HCT116 (cell line): ENCODE data around the gene SLC25A51.

Source experiments
- EZH2 ChIP-seq: fragments of 200-600 bp; sonication (generic); IDR thresholded peaks from 2 replicates; pipeline ENCODE4 v1.6.1; 2017; ENCODE audit warnings: antibody characterized with exemption, mixed run types
- TF ChIP-seq, protein P1 (sequence below), 3 experiments: fragments of 200-600 bp in 1 of 3; sonication (generic) in 1 of 3; IDR thresholded peaks in 2 of 3; conservative IDR thresholded peaks in 1 of 3; 2 replicates each; pipeline ENCODE4 v1.5.1; 2012 to 2017; ENCODE audit warnings: low read depth in 2 of 3, low read length in 2 of 3, antibody characterized with exemption in 1 of 3, borderline replicate concordance in 1 of 3, control low read depth in 1 of 3, mild to moderate bottlenecking in 1 of 3, mixed read lengths in 1 of 3, mixed run types in 1 of 3, moderate library complexity in 1 of 3; ENCODE audit not compliant: insufficient read depth in 1 of 3
- TF ChIP-seq, protein P2 (sequence below): IDR thresholded peaks from 2 replicates; pipeline ENCODE4 v1.6.1; 2012

DNA sequence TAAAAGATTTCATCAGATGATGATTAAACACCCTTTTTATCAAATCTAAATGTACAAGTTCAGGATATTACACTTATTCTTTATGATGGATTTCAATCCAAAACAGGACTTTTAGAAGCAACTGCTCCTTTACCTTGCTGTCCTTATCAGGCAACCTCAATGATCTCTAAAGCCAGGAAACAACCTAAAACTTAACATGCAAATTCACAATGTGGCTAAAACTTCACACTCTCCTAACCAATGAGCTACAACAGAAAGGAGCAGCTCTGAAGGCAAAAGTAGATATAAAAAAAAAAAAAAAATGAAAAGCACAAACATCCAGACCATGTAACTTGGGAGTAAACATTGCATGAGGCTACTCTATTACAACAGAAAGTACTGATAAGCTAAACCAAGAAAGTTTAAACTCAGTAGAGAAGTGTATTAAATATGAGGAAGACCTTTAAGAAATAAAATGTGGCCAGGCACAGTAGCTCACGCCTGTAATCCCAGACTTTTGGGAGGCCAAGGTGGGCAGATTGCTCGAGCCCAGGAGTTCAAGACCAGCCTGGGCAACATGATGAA lies 22.9 kb downstream of the SLC25A51 start:
- TF ChIP-seq, protein P1, sequence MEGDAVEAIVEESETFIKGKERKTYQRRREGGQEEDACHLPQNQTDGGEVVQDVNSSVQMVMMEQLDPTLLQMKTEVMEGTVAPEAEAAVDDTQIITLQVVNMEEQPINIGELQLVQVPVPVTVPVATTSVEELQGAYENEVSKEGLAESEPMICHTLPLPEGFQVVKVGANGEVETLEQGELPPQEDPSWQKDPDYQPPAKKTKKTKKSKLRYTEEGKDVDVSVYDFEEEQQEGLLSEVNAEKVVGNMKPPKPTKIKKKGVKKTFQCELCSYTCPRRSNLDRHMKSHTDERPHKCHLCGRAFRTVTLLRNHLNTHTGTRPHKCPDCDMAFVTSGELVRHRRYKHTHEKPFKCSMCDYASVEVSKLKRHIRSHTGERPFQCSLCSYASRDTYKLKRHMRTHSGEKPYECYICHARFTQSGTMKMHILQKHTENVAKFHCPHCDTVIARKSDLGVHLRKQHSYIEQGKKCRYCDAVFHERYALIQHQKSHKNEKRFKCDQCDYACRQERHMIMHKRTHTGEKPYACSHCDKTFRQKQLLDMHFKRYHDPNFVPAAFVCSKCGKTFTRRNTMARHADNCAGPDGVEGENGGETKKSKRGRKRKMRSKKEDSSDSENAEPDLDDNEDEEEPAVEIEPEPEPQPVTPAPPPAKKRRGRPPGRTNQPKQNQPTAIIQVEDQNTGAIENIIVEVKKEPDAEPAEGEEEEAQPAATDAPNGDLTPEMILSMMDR (IDR thresholded peaks at IDR 0.05 in 2 of 3, conservative IDR thresholded peaks at IDR 0.05 in 1 of 3; ENCODE audit: borderline replicate concordance in 1 of 3, insufficient read depth in 1 of 3, low read depth in 2 of 3, low read length in 2 of 3) = no peak
- TF ChIP-seq, protein P2, sequence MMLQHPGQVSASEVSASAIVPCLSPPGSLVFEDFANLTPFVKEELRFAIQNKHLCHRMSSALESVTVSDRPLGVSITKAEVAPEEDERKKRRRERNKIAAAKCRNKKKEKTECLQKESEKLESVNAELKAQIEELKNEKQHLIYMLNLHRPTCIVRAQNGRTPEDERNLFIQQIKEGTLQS = no peak
- TF ChIP-seq EZH2 = no peak
